Measurements from ENCODE around the gene FZD2. TPM values are rescaled to one million over a fixed set of nuclear protein-coding genes. Genes with fewer than 3 reads are reported as not detected.
"Not testable (repeated sequence)": the region's sequence is repeated elsewhere in the genome, so short reads cannot be mapped to it uniquely, and the experiment has no call there.

Gene FZD2
- total RNA-seq, 1 donor = 0.84 TPM

DNA sequence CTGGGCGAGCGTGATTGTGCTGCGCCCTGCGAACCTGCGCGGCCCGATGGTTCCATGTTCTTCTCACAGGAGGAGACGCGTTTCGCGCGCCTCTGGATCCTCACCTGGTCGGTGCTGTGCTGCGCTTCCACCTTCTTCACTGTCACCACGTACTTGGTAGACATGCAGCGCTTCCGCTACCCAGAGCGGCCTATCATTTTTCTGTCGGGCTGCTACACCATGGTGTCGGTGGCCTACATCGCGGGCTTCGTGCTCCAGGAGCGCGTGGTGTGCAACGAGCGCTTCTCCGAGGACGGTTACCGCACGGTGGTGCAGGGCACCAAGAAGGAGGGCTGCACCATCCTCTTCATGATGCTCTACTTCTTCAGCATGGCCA, 1.0 kb downstream of the FZD2 start:
- H3K27me3 ChIP-seq (ENCODE audit: insufficient read depth, low read length) = peaks cover 39% of the 10 kb centered on the region
- peaks cover 36% of the 10 kb centered on the region for H3K4me1 ChIP-seq (ENCODE audit: insufficient read depth, low read length)
- H3K9me3 ChIP-seq (ENCODE audit: low read depth, low read length) = no peaks in the 10 kb centered on the region
- H3K4me3 ChIP-seq (ENCODE audit: low read length) = peak overlapping the region; percentile 30

DNA sequence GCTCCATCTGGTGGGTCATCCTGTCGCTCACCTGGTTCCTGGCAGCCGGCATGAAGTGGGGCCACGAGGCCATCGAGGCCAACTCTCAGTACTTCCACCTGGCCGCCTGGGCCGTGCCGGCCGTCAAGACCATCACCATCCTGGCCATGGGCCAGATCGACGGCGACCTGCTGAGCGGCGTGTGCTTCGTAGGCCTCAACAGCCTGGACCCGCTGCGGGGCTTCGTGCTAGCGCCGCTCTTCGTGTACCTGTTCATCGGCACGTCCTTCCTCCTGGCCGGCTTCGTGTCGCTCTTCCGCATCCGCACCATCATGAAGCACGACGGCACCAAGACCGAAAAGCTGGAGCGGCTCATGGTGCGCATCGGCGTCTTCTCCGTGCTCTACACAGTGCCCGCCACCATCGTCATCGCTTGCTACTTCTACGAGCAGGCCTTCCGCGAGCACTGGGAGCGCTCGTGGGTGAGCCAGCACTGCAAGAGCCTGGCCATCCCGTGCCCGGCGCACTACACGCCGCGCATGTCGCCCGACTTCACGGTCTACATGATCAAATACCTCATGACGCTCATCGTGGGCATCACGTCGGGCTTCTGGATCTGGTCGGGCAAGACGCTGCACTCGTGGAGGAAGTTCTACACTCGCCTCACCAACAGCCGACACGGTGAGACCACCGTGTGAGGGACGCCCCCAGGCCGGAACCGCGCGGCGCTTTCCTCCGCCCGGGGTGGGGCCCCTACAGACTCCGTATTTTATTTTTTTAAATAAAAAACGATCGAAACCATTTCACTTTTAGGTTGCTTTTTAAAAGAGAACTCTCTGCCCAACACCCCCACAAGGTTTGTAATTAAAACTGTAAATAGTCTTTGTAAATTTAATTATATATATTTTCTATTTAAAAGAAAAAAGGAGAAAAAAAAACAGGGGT, 1.7 kb downstream of the FZD2 start:
- Histone ChIP-seq H3K27me3 (ENCODE audit: insufficient read depth, low read length) (peaks cover 39% of the 10 kb centered on the region), H3K4me1 (ENCODE audit: insufficient read depth, low read length) (peaks cover 36% of the 10 kb centered on the region), H3K4me3 (ENCODE audit: low read length) (no peak overlapping the region), H3K9me3 (ENCODE audit: low read depth, low read length) (no peaks in the 10 kb centered on the region)

DNA sequence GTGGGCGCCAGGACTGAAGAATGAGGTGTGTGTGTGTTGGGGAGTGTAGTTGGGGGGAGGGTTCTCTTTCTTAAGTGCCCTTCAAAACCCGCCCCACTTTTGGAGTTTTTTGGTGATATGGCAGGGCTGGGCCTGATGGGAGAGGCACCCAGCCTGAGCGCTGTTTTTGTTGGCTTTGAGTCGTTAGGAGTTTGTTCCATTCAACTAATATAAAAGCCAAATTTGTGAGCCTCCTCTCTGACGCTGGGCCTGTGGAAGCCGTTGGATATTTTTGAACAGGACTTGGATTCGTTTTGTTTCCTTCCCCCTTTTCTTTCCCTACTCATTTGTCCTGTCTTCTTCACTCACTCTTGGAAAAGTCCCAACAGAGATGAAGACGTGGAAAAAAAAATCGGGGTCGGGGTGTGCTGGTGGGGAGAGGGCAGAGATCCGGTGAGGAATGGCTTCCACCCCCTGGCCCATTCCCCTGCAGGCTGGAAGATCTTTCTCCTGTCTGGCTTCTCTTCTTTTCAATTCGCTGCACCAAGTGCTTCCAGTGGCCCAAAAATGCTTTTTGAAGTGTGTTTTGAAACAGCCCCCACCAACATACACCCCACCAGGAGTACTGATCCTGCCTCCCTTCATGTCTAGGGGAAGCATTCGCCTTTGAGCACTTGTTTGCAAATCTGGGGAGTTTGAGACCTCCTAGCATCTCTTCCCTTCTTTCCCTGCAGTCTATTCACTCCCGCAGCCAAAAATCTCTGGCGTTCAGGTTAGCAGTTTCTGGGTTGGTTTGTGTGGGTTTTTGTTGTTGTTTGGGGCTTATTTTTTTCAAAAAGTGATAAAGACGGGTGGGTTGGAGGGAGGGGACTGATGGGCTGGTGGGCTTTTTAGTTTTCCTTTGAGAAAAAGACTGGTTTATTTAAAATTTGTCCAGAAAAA, 2.6 kb downstream of the FZD2 start:
- H3K4me3 ChIP-seq (ENCODE audit: low read length) = no peak overlapping the region
- peaks cover 39% of the 10 kb centered on the region for H3K27me3 ChIP-seq (ENCODE audit: insufficient read depth, low read length)
- peaks cover 36% of the 10 kb centered on the region for H3K4me1 ChIP-seq (ENCODE audit: insufficient read depth, low read length)
- no peaks in the 10 kb centered on the region for H3K9me3 ChIP-seq (ENCODE audit: low read depth, low read length)

GRCh38 chr17:44561237-44561623, 3.9 kb downstream of the FZD2 start:
- no peak overlapping the region for H3K4me3 ChIP-seq (ENCODE audit: low read length)
- H3K27me3 ChIP-seq (ENCODE audit: insufficient read depth, low read length) = peaks cover 33% of the 10 kb centered on the region
- peaks cover 30% of the 10 kb centered on the region for H3K4me1 ChIP-seq (ENCODE audit: insufficient read depth, low read length)
- H3K9me3 ChIP-seq (ENCODE audit: low read depth, low read length) = peaks cover 4% of the 10 kb centered on the region

GRCh38 chr17:44564429-44564828, 7.1 kb downstream of the FZD2 start:
- peaks cover 7% of the 10 kb centered on the region for H3K4me1 ChIP-seq (ENCODE audit: insufficient read depth, low read length)
- peaks cover 4% of the 10 kb centered on the region for H3K9me3 ChIP-seq (ENCODE audit: low read depth, low read length)
- H3K27me3 ChIP-seq (ENCODE audit: insufficient read depth, low read length) = peaks cover 19% of the 10 kb centered on the region
- H3K4me3 ChIP-seq (ENCODE audit: low read length) = no peak overlapping the region

DNA sequence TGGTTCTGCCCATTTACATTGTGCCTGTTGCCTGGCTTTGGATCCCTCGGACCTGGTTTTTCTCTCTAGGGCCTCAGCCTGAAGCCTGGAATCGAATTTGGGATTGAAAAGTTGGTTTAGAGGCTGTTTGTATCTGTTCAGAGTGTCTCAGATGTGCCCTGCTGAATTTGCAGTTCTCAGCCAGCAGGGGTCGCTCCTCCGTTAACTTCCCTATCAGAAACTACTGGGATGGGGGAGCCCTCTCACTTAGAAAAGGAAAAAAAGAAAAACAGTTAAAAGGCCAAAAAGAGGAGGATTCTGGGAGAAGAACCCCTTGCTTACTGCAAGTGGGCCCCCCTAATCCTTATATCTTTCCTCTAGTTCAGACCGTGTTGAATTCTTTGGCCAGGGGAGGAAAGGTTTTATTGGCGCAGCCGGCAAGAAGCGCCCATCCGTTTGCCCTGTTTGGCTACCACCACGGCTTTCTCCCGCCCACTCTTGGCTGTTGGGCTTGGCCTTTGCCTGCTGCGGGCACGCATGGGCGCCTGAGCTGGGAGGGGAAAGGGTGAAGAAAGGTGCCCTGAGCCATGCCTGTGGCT, 8.7 kb downstream of the FZD2 start:
- Histone ChIP-seq H3K4me3 (ENCODE audit: low read length) (no peak overlapping the region), H3K9me3 (ENCODE audit: low read depth, low read length) (peaks cover 4% of the 10 kb centered on the region), H3K4me1 (ENCODE audit: insufficient read depth, low read length) (no peaks in the 10 kb centered on the region), H3K27me3 (ENCODE audit: insufficient read depth, low read length) (peaks cover 7% of the 10 kb centered on the region)

- not testable (repeated sequence) for H3K4me1 ChIP-seq (ENCODE audit: insufficient read depth, low read length); H3K9me3 ChIP-seq (ENCODE audit: low read depth, low read length); H3K27me3 ChIP-seq (ENCODE audit: insufficient read depth, low read length); H3K4me3 ChIP-seq (ENCODE audit: low read length)
Measured at GRCh38 chr17:44568311-44568944, 11.1 kb downstream of the FZD2 start.

DNA sequence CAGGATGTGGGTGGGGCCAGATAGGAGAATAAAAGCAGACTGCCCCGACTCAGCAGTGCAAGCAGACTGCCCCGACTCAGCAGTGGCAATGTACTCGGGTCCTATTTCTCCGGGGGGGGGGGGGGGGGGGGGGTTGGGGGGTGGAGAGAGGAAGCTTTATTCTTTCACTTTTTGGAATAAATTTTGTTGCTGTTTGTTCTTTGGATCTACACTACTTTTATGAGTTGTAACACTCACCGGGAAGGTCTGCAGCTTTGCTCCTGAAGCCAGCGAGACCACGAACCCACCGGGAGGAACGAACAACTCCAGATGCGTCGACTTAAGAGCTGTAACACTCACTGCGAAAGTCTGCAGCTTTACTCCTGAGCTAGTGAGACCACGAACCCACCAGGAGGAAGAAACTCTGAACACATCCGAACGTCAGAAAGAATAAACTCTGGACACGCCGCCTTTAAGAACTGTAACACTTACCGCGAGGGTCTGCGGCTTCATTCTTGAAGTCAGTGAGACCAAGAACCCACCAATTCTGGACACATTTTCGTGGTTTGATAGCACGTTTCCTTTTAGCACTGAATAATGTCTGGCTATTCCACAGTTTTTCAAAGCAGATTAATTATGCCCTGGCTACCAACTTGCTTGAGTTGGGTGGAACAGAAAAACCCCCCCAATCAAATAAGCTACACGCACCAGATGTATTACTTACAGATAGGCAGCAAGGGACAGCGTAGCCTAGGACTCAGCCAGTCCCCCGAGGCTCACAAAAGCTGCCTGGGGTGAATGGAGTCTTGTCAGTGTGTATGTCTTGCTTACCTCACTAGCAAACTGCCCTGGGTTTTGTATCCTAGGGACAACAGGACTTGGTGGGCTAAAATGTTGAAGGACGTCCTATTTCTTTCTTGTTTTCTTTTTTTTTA, 11.9 kb downstream of the FZD2 start:
- peaks cover 4% of the 10 kb centered on the region for H3K9me3 ChIP-seq (ENCODE audit: low read depth, low read length)
- H3K4me1 ChIP-seq (ENCODE audit: insufficient read depth, low read length) = no peaks in the 10 kb centered on the region
- no peak overlapping the region for H3K4me3 ChIP-seq (ENCODE audit: low read length)
- no peaks in the 10 kb centered on the region for H3K27me3 ChIP-seq (ENCODE audit: insufficient read depth, low read length)

DNA sequence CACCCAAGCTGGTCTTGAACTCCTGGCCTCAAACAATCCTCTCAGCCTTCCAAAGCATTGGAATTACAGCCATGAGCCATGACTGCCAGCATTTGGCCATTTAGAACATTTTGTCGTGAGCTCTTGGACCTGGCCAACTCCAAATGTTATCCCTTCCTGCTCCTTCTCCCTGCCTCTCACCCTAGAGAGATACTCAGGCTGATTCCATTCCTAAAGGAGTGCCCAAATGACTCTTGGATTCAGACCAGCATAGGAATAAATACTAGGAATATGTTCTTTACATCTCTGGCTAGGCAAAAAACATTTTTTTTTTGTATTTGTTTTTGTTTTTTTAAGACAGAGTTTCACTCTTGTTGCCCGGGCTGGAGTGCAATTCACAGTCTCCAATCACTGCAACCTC, 15.5 kb downstream of the FZD2 start:
- Histone ChIP-seq H3K4me3 (ENCODE audit: low read length) (no peak overlapping the region), H3K27me3 (ENCODE audit: insufficient read depth, low read length) (no peaks in the 10 kb centered on the region), H3K4me1 (ENCODE audit: insufficient read depth, low read length) (no peaks in the 10 kb centered on the region), H3K9me3 (ENCODE audit: low read depth, low read length) (no peaks in the 10 kb centered on the region)

DNA sequence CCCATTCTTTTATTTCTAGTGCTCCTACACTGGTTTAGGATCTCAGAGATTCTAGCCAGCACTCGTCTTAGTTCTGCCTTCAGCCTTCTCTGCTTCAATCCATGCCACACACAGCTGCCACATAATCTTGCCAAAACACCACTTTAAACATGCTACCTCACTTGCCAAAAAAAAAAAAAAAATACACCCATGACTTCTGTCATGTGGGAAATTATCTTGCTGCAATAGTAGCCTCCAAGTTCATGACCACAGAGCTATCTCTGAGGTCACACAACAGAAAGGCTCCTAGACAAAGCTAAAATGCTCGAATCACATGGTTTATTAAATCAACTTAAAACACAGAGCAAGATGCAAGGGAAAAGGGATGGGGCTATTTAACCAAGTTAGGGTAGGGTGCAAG, 18.1 kb downstream of the FZD2 start:
- H3K27me3 ChIP-seq (ENCODE audit: insufficient read depth, low read length) = peaks cover 3% of the 10 kb centered on the region

DNA sequence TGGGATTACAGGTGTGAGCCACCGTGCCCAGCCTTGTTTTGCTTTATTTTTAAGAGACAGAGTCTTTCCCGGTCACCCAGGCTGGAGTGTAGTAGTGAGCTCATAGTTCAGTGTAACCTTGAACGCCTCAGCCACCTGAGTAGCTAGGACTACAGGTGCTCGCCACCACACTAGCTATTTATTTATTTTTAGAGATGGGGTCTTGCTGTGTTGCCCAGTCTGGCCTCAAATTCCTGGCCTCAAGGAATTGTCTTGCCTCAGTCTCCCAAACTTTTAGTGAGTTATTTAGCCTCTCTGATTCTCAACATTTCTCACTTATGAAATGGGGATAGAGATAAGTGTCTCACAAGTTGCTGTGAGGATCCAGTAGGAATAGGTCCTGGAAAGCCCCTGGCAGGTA, 21.7 kb downstream of the FZD2 start:
- H3K4me1 ChIP-seq (ENCODE audit: insufficient read depth, low read length) = no peaks in the 10 kb centered on the region
- H3K27me3 ChIP-seq (ENCODE audit: insufficient read depth, low read length) = peaks cover 3% of the 10 kb centered on the region
- H3K4me3 ChIP-seq (ENCODE audit: low read length) = no peak overlapping the region
- H3K9me3 ChIP-seq (ENCODE audit: low read depth, low read length) = no peaks in the 10 kb centered on the region

More for the DNA sequence above, 18.1 kb downstream of the FZD2 start:
- no peaks in the 10 kb centered on the region for H3K9me3 ChIP-seq (ENCODE audit: low read depth, low read length)
- H3K4me3 ChIP-seq (ENCODE audit: low read length) = no peak overlapping the region
- H3K4me1 ChIP-seq (ENCODE audit: insufficient read depth, low read length) = no peaks in the 10 kb centered on the region

DNA sequence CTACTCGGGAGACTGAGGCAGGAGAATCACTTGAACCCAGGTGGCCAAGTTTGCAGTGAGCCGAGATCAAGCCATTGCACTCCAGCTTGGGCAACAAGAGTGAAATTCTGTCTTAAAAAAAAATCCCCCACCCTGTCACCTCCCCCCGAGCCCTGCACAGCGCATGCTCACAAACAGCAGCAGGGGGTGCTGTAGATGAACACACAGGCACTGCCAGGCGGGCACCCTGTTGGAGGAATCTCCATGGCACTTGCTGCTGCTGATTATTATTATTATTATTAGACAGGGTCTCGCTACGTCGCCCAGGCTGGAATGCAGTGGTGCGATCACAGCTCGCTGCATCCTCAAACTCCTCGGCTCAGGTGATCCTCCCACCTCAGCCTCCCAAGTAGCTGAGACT, 24.6 kb downstream of the FZD2 start:
- Histone ChIP-seq H3K9me3 (ENCODE audit: low read depth, low read length) (no peaks in the 10 kb centered on the region), H3K4me1 (ENCODE audit: insufficient read depth, low read length) (no peaks in the 10 kb centered on the region), H3K27me3 (ENCODE audit: insufficient read depth, low read length) (peaks cover 3% of the 10 kb centered on the region), H3K4me3 (ENCODE audit: low read length) (no peak overlapping the region)

DNA sequence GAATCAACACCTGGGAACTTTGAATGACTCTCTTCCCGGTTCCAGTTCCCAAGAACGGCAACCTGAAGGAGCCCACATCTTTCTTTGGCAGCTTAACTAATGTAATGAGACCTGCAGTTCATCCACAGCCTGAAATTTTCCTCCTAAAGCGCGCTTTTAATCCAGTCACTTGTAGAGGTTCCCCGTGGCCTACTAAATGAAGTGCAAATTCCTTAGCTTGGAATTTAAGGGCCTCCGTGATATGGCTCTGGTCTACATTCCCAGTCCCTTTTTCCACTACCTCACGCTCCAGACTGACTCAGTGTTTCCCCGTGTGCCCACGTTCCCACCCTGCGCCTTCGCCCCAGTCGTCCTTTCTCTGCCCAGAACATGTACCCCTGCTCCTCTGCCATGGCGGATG, 27.2 kb downstream of the FZD2 start:
- H3K4me1 ChIP-seq (ENCODE audit: insufficient read depth, low read length) = no peaks in the 10 kb centered on the region
- peaks cover under 1% of the 10 kb centered on the region for H3K27me3 ChIP-seq (ENCODE audit: insufficient read depth, low read length)
- no peak overlapping the region for H3K4me3 ChIP-seq (ENCODE audit: low read length)
- H3K9me3 ChIP-seq (ENCODE audit: low read depth, low read length) = no peaks in the 10 kb centered on the region

DNA sequence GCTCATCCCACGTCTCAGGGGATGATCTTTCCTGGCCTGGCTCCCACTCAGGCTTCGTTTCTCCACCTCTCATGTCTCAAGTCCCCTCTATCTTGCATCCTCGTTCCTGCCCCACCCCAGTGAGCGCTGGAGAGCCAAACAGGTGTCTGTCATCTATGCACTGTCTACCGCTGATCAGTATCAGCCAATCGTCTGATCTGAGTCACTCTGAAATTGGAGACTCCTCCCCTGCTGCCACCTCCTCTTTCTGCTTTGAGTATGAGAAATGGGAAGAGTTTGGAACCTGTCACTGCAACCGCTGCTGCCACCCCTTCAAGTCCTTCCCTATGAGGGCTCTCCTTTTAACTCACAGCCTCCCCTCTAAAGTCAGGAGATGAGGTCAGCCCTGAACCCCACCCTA, 28.0 kb downstream of the FZD2 start:
- Histone ChIP-seq H3K27me3 (ENCODE audit: insufficient read depth, low read length) (no peaks in the 10 kb centered on the region), H3K4me1 (ENCODE audit: insufficient read depth, low read length) (no peaks in the 10 kb centered on the region), H3K9me3 (ENCODE audit: low read depth, low read length) (no peaks in the 10 kb centered on the region), H3K4me3 (ENCODE audit: low read length) (no peak overlapping the region)

Data from mononuclear cell (primary cell).